IMR-90 (cell line): Measurements from ENCODE around the gene HCFC1. TPM values are rescaled to one million over a fixed set of nuclear protein-coding genes. Genes with fewer than 3 reads are reported as not detected.
A peak's percentile ranks its signal among the peaks of the same experiment; 100 is the strongest.

Experiments used
- ATAC-seq: fragments of 200-7000 bp; cut with Tn5 transposase; 2 replicates; pipeline ENCODE4 v1.9.1; 2020; ENCODE audit warnings: low read depth, mild to moderate bottlenecking, moderate library complexity
- BruUV-seq: library from RNA; stranded (reverse); fragments of 400-500 nt; replicated peaks from 2 replicates; lab custom pipeline; 2021; lab: Mats Ljungman, UMichigan
- CTCF ChIA-PET: fragments of 300-600 bp; formaldehyde crosslinking; extraction: SDS; loops from one replicate; lab custom pipeline; 2021; ENCODE audit warnings: antibody characterized with exemption; lab: Yijun Ruan, JAX
- POLR2A ChIA-PET: fragments of 300-600 bp; sonication (Branson Sonifier 250); formaldehyde crosslinking; loops from one replicate; lab custom pipeline; 2022; ENCODE audit warnings: antibody characterized with exemption; ENCODE audit not compliant: unreplicated experiment; lab: Charles Lee
- DNase-seq: peaks from one replicate; pipeline ENCODE4 v3.0.0; 2013
- H2AFZ ChIP-seq: replicated peaks from 2 replicates; pipeline ENCODE3; 2013; ENCODE audit warnings: low read length, mild to moderate bottlenecking; ENCODE audit not compliant: poor library complexity
- H2AK5ac ChIP-seq: 2 replicates; pipeline ENCODE4 v1.6.1; 2013; ENCODE audit warnings: low read depth, low read length, inconsistent platforms
- H2AK9ac ChIP-seq: replicated peaks from 2 replicates; pipeline ENCODE3; 2013; ENCODE audit warnings: mild to moderate bottlenecking, low read depth, low read length, moderate library complexity; ENCODE audit not compliant: poor library complexity
- H2BK120ac ChIP-seq: 2 replicates; pipeline ENCODE4 v1.6.1; 2013; ENCODE audit warnings: low read depth, low read length, inconsistent platforms
- H2BK15ac ChIP-seq: 3 replicates; pipeline ENCODE4 v1.6.1; 2013; ENCODE audit warnings: low read depth, low read length, inconsistent platforms
- H2BK20ac ChIP-seq: 2 replicates; pipeline ENCODE4 v1.6.1; 2013; ENCODE audit warnings: low read depth, mild to moderate bottlenecking, inconsistent platforms, low read length, moderate library complexity
- H2BK5ac ChIP-seq: 2 replicates; pipeline ENCODE4 v1.6.1; 2013; ENCODE audit warnings: mild to moderate bottlenecking, low read depth, low read length, inconsistent platforms; ENCODE audit not compliant: poor library complexity, severe bottlenecking
- H3K14ac ChIP-seq: replicated peaks from 2 replicates; pipeline ENCODE4 v1.6.1; 2013; ENCODE audit warnings: low read depth, low read length, inconsistent platforms
- H3K18ac ChIP-seq: 2 replicates; pipeline ENCODE4 v1.6.1; 2013; ENCODE audit warnings: low read depth, low read length, control low read depth
- H3K23ac ChIP-seq: 2 replicates; pipeline ENCODE4 v1.6.1; 2013; ENCODE audit warnings: low read depth, low read length, inconsistent platforms
- H3K27ac ChIP-seq: 2 replicates; pipeline ENCODE4 v1.5.1; 2013; ENCODE audit warnings: mild to moderate bottlenecking, control low read depth, low read length; ENCODE audit not compliant: insufficient read depth
- H3K27me3 ChIP-seq: 2 replicates; pipeline ENCODE4 v1.6.1; 2013; ENCODE audit warnings: low read length; ENCODE audit not compliant: control insufficient read depth, insufficient read depth
- H3K36me3 ChIP-seq: 2 replicates; pipeline ENCODE4 v1.6.1; 2013; ENCODE audit warnings: low read length, mixed read lengths; ENCODE audit not compliant: control insufficient read depth, insufficient read depth
- H3K4ac ChIP-seq: 2 replicates; pipeline ENCODE4 v1.6.1; 2013; ENCODE audit warnings: low read depth, low read length, inconsistent platforms
- H3K4me1 ChIP-seq: 2 replicates; pipeline ENCODE4 v1.6.1; 2013; ENCODE audit warnings: low read length, mixed read lengths; ENCODE audit not compliant: control insufficient read depth, insufficient read depth
- H3K4me2 ChIP-seq: 2 replicates; pipeline ENCODE4 v1.6.1; 2013; ENCODE audit warnings: low read depth, mild to moderate bottlenecking, control low read depth, low read length, moderate library complexity
- H3K4me3 ChIP-seq: 2 replicates; pipeline ENCODE4 v1.5.1; 2013; ENCODE audit warnings: low read depth, mild to moderate bottlenecking, control low read depth, low read length, moderate library complexity; ENCODE audit not compliant: insufficient read depth
- H3K56ac ChIP-seq: 2 replicates; pipeline ENCODE4 v1.6.1; 2013; ENCODE audit warnings: low read length, inconsistent platforms; ENCODE audit not compliant: insufficient read depth; ENCODE audit errors: extremely low read depth
- H3K79me1 ChIP-seq, 2 experiments: 2 replicates each; pipeline ENCODE4 v1.6.1; 2013; ENCODE audit warnings: low read length in 2 of 2, inconsistent platforms in 1 of 2, low read depth in 1 of 2
- H3K9ac ChIP-seq: 2 replicates; pipeline ENCODE4 v1.6.1; 2013; ENCODE audit warnings: low read depth, low read length, control low read depth
- H3K9me1 ChIP-seq: 2 replicates; pipeline ENCODE4 v1.6.1; 2013; ENCODE audit warnings: low read length, inconsistent platforms; ENCODE audit not compliant: insufficient read depth
- H3K9me3 ChIP-seq: 2 replicates; pipeline ENCODE4 v1.6.1; 2013; ENCODE audit warnings: low read length; ENCODE audit not compliant: control insufficient read depth, insufficient read depth
- H4K20me1 ChIP-seq: 2 replicates; pipeline ENCODE4 v1.6.1; 2013; ENCODE audit warnings: low read length, inconsistent platforms; ENCODE audit not compliant: insufficient read depth
- H4K5ac ChIP-seq: 2 replicates; pipeline ENCODE4 v1.6.1; 2013; ENCODE audit warnings: mild to moderate bottlenecking, low read depth, low read length, control low read depth
- H4K8ac ChIP-seq, 2 experiments: 2 replicates each; pipeline ENCODE4 v1.6.1; 2013; ENCODE audit warnings: low read depth in 2 of 2, low read length in 2 of 2, control low read depth in 1 of 2, inconsistent platforms in 1 of 2
- H4K91ac ChIP-seq: 2 replicates; pipeline ENCODE4 v1.6.1; 2013; ENCODE audit warnings: low read depth, low read length, inconsistent platforms; ENCODE audit not compliant: insufficient read depth
- BHLHE40 ChIP-seq: fragments of 150-350 bp; IDR thresholded peaks from 2 replicates; pipeline ENCODE4 v1.6.1; 2016; ENCODE audit warnings: mild to moderate bottlenecking, low read depth, low read length
- CEBPB ChIP-seq: IDR thresholded peaks from 2 replicates; pipeline ENCODE4 v1.6.1; 2012; ENCODE audit warnings: low read depth, low read length, improper control_type of control experiment
- ELK1 ChIP-seq: fragments of 150-350 bp; IDR thresholded peaks from 2 replicates; pipeline ENCODE4 v1.6.1; 2016; ENCODE audit warnings: low read depth, mild to moderate bottlenecking, low read length, moderate library complexity, borderline replicate concordance
- FOS ChIP-seq: fragments of 150-350 bp; IDR thresholded peaks from 2 replicates; pipeline ENCODE4 v1.6.1; 2016; ENCODE audit warnings: low read depth, low read length
- MAZ ChIP-seq: IDR thresholded peaks from 2 replicates; pipeline ENCODE4 v1.6.1; 2012; ENCODE audit warnings: low read depth, mild to moderate bottlenecking, low read length, improper control_type of control experiment, moderate library complexity, borderline replicate concordance
- MXI1 ChIP-seq: IDR thresholded peaks from 2 replicates; pipeline ENCODE4 v1.6.1; 2012; ENCODE audit warnings: low read depth, mild to moderate bottlenecking, low read length, moderate library complexity, borderline replicate concordance
- POLR2A ChIP-seq: IDR thresholded peaks from 2 replicates; pipeline ENCODE4 v1.6.1; 2012; ENCODE audit warnings: mild to moderate bottlenecking, low read depth, low read length
- RCOR1 ChIP-seq: IDR thresholded peaks from 2 replicates; pipeline ENCODE4 v1.6.1; 2012; ENCODE audit warnings: mild to moderate bottlenecking, low read length, improper control_type of control experiment; ENCODE audit not compliant: insufficient replicate concordance
- SMC3 ChIP-seq: fragments of 150-350 bp; IDR thresholded peaks from 2 replicates; pipeline ENCODE4 v1.6.1; 2016; ENCODE audit warnings: low read depth, mild to moderate bottlenecking, antibody characterized with exemption, low read length, moderate library complexity
- WGBS, 2 experiments: methylation state at CpG; one replicate each; pipeline versions ENCODE4 v1.1.5 to v1.1.7; 2013; ENCODE audit warnings: missing lambda C conversion rate in 2 of 2; ENCODE audit not compliant: insufficient read length in 1 of 2; ENCODE audit errors: extremely low coverage in 2 of 2; 5-methylcytosine and 5-hydroxymethylcytosine counted together
- dilution Hi-C: fragments of 300-500 bp; cut with HindIII; formaldehyde crosslinking; loops from one replicate; pipeline ENCODE4 v1.14.3; 2018; ENCODE audit warnings: low sequenced_read_pairs; ENCODE audit not compliant: unreplicated experiment
- in situ Hi-C: fragments of 300-500 bp; cut with MboI; formaldehyde crosslinking; loops from 3 replicates; pipeline ENCODE4 v1.14.3; 2019; ENCODE audit warnings: low sequenced_read_pairs, inconsistent platforms, mixed read lengths
- intact Hi-C: fragments of 100-400 bp; cut with micrococcal nuclease; formaldehyde crosslinking; loops from 2 replicates; pipeline ENCODE4 v1.10.0; 2022
- polyA plus RNA-seq, 3 experiments: library from polyadenylated mRNA; depleted of rRNA; stranded (reverse); fragments of >200 nt; gene quantifications; 2 replicates each; pipeline ENCODE4 v1.2.3, GENCODE V29; 2012; ENCODE audit warnings: low replicate concordance in 1 of 3
- total RNA-seq: library from RNA; depleted of rRNA; stranded (reverse); fragments of >200 nt; gene quantifications from 2 replicates; pipeline ENCODE4 v1.2.3, GENCODE V29; 2012
- TF ChIP-seq, protein P1 (sequence below): fragments of 150-350 bp; IDR thresholded peaks from 2 replicates; pipeline ENCODE4 v1.6.1; 2017; ENCODE audit warnings: mild to moderate bottlenecking, antibody characterized with exemption, low read length, low read depth

HCFC1 gene
- total and polyA plus RNA-seq, 2 of the 4 experiments (the other 2 are of a cell fraction): 3.2 to 17.6 TPM

GRCh38 chrX:153970357-153971123, 1.1 kb downstream of the HCFC1 start:
- no TSS peak for BruUV-seq
- Histone ChIP-seq H3K23ac (peak overlapping the region; percentile 83), H3K4me3 (peak overlapping the region; percentile 96), H2BK15ac (no peak overlapping the region; the same call in 2 of the 3 replicates), H3K14ac (peak overlapping the region; percentile 85), H3K9ac (peak overlapping the region; percentile 95), H2AFZ (peak overlapping the region; percentile 99), H3K27me3 (no peaks in the 10 kb centered on the region), H3K27ac (peak overlapping the region; percentile 100), H4K20me1 (peaks cover 53% of the 10 kb centered on the region), H2BK20ac (no peak overlapping the region), H4K5ac (peak overlapping the region; percentile 85), H3K4me1 (peaks cover 24% of the 10 kb centered on the region), H4K8ac (peak overlapping the region; percentile 64 to 75; a peak in 3 of 4 replicates), H3K9me1 (peaks cover 12% of the 10 kb centered on the region; the same call in 1 of the 2 replicates), H3K9me3 (no peaks in the 10 kb centered on the region), H3K4me2 (peak overlapping the region; percentile 93), H3K18ac (peak overlapping the region; percentile 84), H3K79me1 (peaks cover 14 to 33% of the 10 kb centered on the region in 2 experiments; a peak in 2 of 4 replicates), H2AK9ac (peak overlapping the region; percentile 99), H2AK5ac (peak overlapping the region; percentile 93), H3K36me3 (no peaks in the 10 kb centered on the region), H2BK5ac (peak overlapping the region; percentile 93), H4K91ac (peak overlapping the region; percentile 82; the same call in 1 of the 2 replicates), H3K56ac (peak overlapping the region; percentile 91), H3K4ac (peak overlapping the region; percentile 91), H2BK120ac (peak overlapping the region; percentile 64; the same call in 1 of the 2 replicates)
- in situ Hi-C loops: no loop called here
- ATAC-seq: peak; percentile 8
- dilution Hi-C loops: no loop called here
- CTCF ChIA-PET: no interaction called here
- TF ChIP-seq, protein P1, sequence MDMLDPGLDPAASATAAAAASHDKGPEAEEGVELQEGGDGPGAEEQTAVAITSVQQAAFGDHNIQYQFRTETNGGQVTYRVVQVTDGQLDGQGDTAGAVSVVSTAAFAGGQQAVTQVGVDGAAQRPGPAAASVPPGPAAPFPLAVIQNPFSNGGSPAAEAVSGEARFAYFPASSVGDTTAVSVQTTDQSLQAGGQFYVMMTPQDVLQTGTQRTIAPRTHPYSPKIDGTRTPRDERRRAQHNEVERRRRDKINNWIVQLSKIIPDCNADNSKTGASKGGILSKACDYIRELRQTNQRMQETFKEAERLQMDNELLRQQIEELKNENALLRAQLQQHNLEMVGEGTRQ: no peak
- TF ChIP-seq RCOR1 (no peak), MXI1 (0 out of 2 replicates have a peak, but pooled peaks have one; percentile 10), MAZ (peak; percentile 71; the same call in 1 of the 2 replicates), CEBPB (no peak), POLR2A (no peak), ELK1 (no peak), BHLHE40 (no peak), FOS (no peak), SMC3 (no peak)
- DNase-seq: peak; percentile 71
- POLR2A ChIA-PET: interaction anchor here (0.5 to 0.6 kb wide), 3 partner anchors 47 to 357 kb away, joined by 3 to 13 read pairs (median 6); no protein-coding TSS in a partner anchor
- intact Hi-C loops: loop anchor here (2.0 kb wide), 1 partner anchor 76 kb away; no protein-coding TSS in a partner anchor
- WGBS, 2 experiments: 7% methylated on average over 21 of the region's 49 CpGs; no CpG with 5 or more reads in 1 of the 2 experiments
